ENCODE data around the gene SEPTIN5.

The SEPTIN5 gene

DNA sequence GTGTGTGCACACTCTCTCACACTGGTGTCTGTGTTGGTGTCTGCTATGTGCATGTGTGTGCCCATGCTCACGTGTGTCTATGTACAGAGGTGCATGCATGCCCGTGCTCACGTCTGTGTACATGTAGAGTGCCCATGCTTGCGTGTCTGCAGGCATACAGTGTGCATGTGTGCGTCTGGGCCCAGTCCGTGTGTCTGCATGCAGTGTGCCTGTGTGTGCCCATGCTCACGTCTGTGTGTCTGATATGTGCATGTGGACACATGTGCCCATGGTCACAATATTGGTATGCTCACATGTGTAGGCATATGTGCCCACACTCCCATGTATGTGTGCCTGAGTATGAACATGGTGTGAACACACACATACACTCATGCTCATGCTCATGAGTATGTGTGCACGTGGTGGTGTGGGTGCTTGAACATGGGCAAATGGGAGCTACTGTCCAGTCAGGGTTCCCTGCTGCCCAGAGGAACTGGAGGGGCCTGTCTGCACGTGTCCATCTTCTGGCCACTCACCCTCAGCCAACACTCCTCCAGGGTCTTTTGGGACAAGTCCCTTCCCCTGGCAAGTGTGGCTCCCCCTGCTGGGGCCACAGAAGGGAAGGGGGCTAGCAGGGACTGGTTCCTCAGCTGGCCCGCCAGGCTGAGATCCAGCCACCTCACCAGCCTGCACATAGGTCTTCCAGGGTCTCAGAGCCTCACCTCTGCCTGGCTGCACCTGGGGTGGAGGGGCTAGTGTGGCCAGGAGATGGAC lies 39.0 kb downstream of the SEPTIN5 start:
- H3K27ac ChIP-seq: no peak overlapping the region
- no peak overlapping the region for H3K4me3 ChIP-seq (ENCODE audit: low read depth in 1 of 2, low read length in 1 of 2)
- H3K27me3 ChIP-seq: peaks cover 97% of the 10 kb centered on the region
- no peaks in the 10 kb centered on the region for H3K36me3 ChIP-seq
- H3K9me3 ChIP-seq: no peaks in the 10 kb centered on the region
- TF ChIP-seq, protein P1, sequence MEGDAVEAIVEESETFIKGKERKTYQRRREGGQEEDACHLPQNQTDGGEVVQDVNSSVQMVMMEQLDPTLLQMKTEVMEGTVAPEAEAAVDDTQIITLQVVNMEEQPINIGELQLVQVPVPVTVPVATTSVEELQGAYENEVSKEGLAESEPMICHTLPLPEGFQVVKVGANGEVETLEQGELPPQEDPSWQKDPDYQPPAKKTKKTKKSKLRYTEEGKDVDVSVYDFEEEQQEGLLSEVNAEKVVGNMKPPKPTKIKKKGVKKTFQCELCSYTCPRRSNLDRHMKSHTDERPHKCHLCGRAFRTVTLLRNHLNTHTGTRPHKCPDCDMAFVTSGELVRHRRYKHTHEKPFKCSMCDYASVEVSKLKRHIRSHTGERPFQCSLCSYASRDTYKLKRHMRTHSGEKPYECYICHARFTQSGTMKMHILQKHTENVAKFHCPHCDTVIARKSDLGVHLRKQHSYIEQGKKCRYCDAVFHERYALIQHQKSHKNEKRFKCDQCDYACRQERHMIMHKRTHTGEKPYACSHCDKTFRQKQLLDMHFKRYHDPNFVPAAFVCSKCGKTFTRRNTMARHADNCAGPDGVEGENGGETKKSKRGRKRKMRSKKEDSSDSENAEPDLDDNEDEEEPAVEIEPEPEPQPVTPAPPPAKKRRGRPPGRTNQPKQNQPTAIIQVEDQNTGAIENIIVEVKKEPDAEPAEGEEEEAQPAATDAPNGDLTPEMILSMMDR (IDR thresholded peaks at IDR 0.05): no peak
- H3K4me1 ChIP-seq (ENCODE audit: control insufficient read depth in 1 of 2, insufficient read depth in 1 of 2, low read depth in 1 of 2, low read length in 1 of 2): peaks cover 8 to 16% of the 10 kb centered on the region in 2 experiments

DNA sequence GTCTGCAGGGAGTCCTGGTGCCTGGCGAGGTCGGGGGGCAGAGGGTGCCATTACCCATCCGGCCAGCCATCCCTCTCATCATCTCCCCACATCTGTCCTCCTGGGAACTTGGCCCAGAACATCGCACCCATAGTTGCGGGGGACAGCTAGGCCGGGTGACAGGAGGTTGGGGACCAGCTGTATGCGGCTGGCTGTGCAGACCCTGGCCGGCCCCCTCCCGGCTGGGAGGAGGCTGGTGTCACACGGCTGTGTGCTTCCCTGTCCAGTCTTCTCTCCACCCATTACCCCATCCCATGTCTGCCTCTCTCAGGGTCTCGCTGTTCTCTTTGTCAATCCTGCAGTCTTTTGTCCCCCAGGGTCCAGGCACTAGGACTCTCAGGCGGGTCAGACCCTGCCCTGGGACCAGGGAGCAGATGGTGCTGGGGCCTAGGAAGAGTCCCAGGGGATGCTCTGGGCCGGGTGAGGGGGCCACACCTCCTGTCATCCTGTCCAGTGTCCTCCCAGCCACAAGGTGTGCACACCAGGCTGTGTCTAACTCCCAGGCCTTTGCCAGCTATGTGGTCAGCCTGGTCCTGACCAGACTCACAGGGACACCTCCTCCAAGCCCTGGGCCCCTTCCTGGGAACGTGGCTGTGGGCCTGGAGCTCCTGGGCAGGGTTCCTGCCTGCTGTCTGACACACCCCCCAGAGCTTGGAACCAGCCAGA lies 39.8 kb downstream of the SEPTIN5 start:
- H3K36me3 ChIP-seq: no peaks in the 10 kb centered on the region
- no peak overlapping the region for H3K4me3 ChIP-seq (ENCODE audit: low read depth in 1 of 2, low read length in 1 of 2)
- no peaks in the 10 kb centered on the region for H3K9me3 ChIP-seq
- TF ChIP-seq, protein P1 (IDR thresholded peaks at IDR 0.05): no peak
- H3K27ac ChIP-seq: no peak overlapping the region
- H3K4me1 ChIP-seq (ENCODE audit: control insufficient read depth in 1 of 2, insufficient read depth in 1 of 2, low read depth in 1 of 2, low read length in 1 of 2): peaks cover 8 to 16% of the 10 kb centered on the region in 2 experiments
- H3K27me3 ChIP-seq: peaks cover 97% of the 10 kb centered on the region

DNA sequence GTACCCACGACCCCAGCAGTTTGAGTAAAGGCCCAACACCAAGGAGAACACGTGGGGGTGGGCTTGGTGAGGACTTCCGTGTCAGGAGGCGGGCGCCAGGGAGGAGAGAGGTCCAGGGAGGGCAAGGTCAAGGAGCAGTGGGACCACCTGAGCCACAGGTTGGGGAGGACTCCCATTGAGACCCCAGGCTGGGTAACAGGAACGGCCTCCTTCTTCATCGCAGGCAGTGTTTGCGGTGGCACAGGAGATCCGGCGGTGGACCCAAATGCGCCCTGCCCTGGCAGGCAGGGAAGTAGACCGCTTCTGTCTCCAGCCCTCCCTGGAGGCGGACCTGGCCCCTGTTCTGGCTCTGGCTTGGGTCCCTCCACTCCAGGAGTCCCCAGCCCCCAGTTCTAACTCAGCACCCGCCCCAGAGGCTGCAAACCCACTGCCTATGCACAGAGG lies 40.4 kb downstream of the SEPTIN5 start:
- H3K27ac ChIP-seq: no peak overlapping the region
- H3K36me3 ChIP-seq: no peaks in the 10 kb centered on the region
- peaks cover 8 to 20% of the 10 kb centered on the region in 2 experiments for H3K4me1 ChIP-seq (ENCODE audit: control insufficient read depth in 1 of 2, insufficient read depth in 1 of 2, low read depth in 1 of 2, low read length in 1 of 2)
- H3K27me3 ChIP-seq: peaks cover 97% of the 10 kb centered on the region
- H3K9me3 ChIP-seq: no peaks in the 10 kb centered on the region
- TF ChIP-seq, protein P1 (IDR thresholded peaks at IDR 0.05): no peak
- no peak overlapping the region for H3K4me3 ChIP-seq (ENCODE audit: low read depth in 1 of 2, low read length in 1 of 2)

DNA sequence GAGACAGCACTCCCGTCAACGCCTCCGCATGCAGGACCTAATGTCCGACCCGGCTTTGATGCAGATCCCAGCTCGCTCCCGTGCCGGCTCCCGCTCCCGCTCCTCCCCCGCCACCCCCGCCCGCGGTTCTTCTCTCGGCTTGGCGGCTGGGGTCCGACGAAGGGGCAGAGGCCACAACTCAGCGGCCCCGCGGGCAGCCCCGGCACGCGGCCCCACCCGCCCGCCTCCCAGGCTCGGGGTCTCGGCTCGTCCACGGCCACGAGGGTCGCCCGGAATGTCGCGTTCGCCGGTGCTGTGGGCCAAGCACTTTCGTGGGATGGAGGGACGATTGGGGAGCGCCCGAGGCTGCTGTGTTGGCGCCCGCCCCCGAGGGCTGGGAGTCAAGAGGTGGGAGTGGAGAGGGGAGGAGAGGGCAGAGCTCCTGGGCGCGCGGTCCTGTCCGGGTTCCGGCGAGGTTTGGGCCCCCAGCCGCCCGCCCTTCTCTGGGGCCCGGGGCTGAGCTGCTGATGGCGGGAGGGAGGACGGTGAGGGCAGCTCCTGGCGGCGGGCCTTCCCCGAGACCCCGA lies 40.9 kb downstream of the SEPTIN5 start:
- Histone ChIP-seq H3K9me3 (no peaks in the 10 kb centered on the region), H3K4me3 (ENCODE audit: low read depth in 1 of 2, low read length in 1 of 2) (no peak overlapping the region), H3K4me1 (ENCODE audit: control insufficient read depth in 1 of 2, insufficient read depth in 1 of 2, low read depth in 1 of 2, low read length in 1 of 2) (peaks cover 8 to 21% of the 10 kb centered on the region in 2 experiments), H3K27ac (no peak overlapping the region), H3K36me3 (no peaks in the 10 kb centered on the region), H3K27me3 (peaks cover 98% of the 10 kb centered on the region)
- TF ChIP-seq, protein P1 (IDR thresholded peaks at IDR 0.05): no peak

DNA sequence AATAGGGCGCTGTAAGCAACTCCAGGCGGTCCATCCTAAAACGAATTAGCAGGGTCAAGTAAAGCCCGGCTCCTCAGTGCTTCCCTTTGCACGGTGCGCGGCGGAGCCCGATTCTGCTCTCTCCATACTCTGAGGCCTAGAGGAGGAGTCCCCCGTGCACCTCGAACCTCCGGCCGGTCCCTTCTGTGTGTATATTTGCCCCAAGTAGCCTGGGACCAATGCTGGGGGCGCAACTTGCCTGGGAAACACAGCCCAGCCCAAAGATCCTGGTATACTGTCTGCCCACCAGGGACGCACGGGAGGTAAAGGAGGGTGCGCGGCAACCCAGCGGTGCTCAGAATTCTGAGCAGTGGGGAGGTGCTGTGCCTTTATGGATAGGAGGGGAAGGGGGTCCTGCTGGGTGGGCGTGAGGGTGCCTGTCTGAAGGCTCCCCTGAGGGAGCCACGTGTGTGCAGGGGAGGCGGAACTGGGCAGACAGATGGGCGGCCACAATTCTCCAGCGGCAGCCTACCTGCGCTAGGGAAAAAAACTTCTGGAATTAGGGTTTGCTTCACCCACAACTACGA lies 41.5 kb downstream of the SEPTIN5 start:
- peaks cover 96% of the 10 kb centered on the region for H3K27me3 ChIP-seq
- H3K4me1 ChIP-seq (ENCODE audit: control insufficient read depth in 1 of 2, insufficient read depth in 1 of 2, low read depth in 1 of 2, low read length in 1 of 2): peaks cover 8 to 21% of the 10 kb centered on the region in 2 experiments
- H3K36me3 ChIP-seq: no peaks in the 10 kb centered on the region
- no peak overlapping the region for H3K27ac ChIP-seq
- H3K9me3 ChIP-seq: no peaks in the 10 kb centered on the region
- no peak overlapping the region for H3K4me3 ChIP-seq (ENCODE audit: low read depth in 1 of 2, low read length in 1 of 2)
- TF ChIP-seq, protein P1 (IDR thresholded peaks at IDR 0.05): no peak

Data from neutrophil (primary cell).